CD14-positive monocyte (primary cell): ENCODE measurements around the gene NPTX2. TPM values are rescaled to one million over a fixed set of nuclear protein-coding genes. Genes with fewer than 3 reads are reported as not detected.

Source experiments
- DNase-seq, 3 donors: peaks; one replicate each; pipeline ENCODE4 v3.0.0-alpha.2; 2011 to 2022
- H2AFZ ChIP-seq: 2 replicates; pipeline ENCODE4 v1.6.0; 2012; ENCODE audit warnings: mild to moderate bottlenecking, low read depth, low read length, inconsistent platforms; ENCODE audit not compliant: insufficient read depth, poor library complexity, severe bottlenecking
- H3K27ac ChIP-seq, 2 donors: 1 replicate in 1 of 2; 2 replicates in 1 of 2; pipeline ENCODE4 v1.5.1; 2012 to 2013; ENCODE audit warnings: low read length in 2 of 2, control low read depth in 1 of 2, inconsistent platforms in 1 of 2, low read depth in 1 of 2, mild to moderate bottlenecking in 1 of 2
- H3K27me3 ChIP-seq, 2 donors: one replicate each; pipeline versions ENCODE4 v1.6.0 to v1.6.1; 2011 to 2013; ENCODE audit warnings: low read length in 2 of 2; ENCODE audit not compliant: control insufficient read depth in 2 of 2, insufficient read depth in 2 of 2
- H3K36me3 ChIP-seq, 2 donors: replicated peaks in 1 of 2; 1 replicate in 1 of 2; 2 replicates in 1 of 2; pipeline versions ENCODE4 v1.5.1 to v1.6.1; 2012 to 2013; ENCODE audit warnings: low read length in 2 of 2, control low read depth in 1 of 2, inconsistent platforms in 1 of 2, mild to moderate bottlenecking in 1 of 2; ENCODE audit not compliant: insufficient read depth in 2 of 2, control insufficient read depth in 1 of 2
- H3K4me1 ChIP-seq, 2 donors: 1 replicate in 1 of 2; 2 replicates in 1 of 2; pipeline versions ENCODE4 v1.5.1 to v1.6.1; 2012 to 2013; ENCODE audit warnings: low read length in 2 of 2, control low read depth in 1 of 2, inconsistent platforms in 1 of 2, mild to moderate bottlenecking in 1 of 2, moderate library complexity in 1 of 2; ENCODE audit not compliant: insufficient read depth in 2 of 2, control insufficient read depth in 1 of 2
- H3K4me2 ChIP-seq: replicated peaks from 2 replicates; pipeline ENCODE3; 2012; ENCODE audit warnings: low read length, moderate library complexity, mild to moderate bottlenecking; ENCODE audit not compliant: poor library complexity, severe bottlenecking; ENCODE audit errors: extremely low read depth
- H3K4me3 ChIP-seq, 3 experiments: fragments of 200-600 bp in 1 of 3; sonication (generic) in 1 of 3; replicated peaks in 1 of 3; 1 replicate in 2 of 3; 2 replicates in 1 of 3; pipeline ENCODE4 v1.5.1; 2011 to 2013; ENCODE audit warnings: low read length in 3 of 3, mild to moderate bottlenecking in 3 of 3, control low read depth in 2 of 3, low read depth in 2 of 3, inconsistent platforms in 1 of 3, moderate library complexity in 1 of 3
- H3K79me2 ChIP-seq: 2 replicates; pipeline ENCODE4 v1.6.0; 2012; ENCODE audit warnings: mild to moderate bottlenecking, control low read depth, inconsistent platforms, low read length, moderate library complexity; ENCODE audit not compliant: insufficient read depth
- H3K9ac ChIP-seq: 2 replicates; pipeline ENCODE4 v1.6.0; 2017; ENCODE audit warnings: low read length, mild to moderate bottlenecking; ENCODE audit not compliant: insufficient read depth, poor library complexity, severe bottlenecking
- H3K9me3 ChIP-seq, 2 donors: replicated peaks in 1 of 2; 1 replicate in 1 of 2; 2 replicates in 1 of 2; pipeline versions ENCODE4 v1.5.1 to v1.6.1; 2012 to 2013; ENCODE audit warnings: low read length in 2 of 2, control low read depth in 1 of 2; ENCODE audit not compliant: control insufficient read depth in 1 of 2, insufficient read depth in 1 of 2
- H4K20me1 ChIP-seq: 2 replicates; pipeline ENCODE4 v1.6.0; 2012; ENCODE audit warnings: mild to moderate bottlenecking, low read length, control low read depth, moderate library complexity; ENCODE audit not compliant: insufficient read depth
- H3K27ac Mint-ChIP-seq, 7 donors: one replicate each; pipeline ENCODE4 v1.8.0; 2020; ENCODE audit warnings: mild to moderate bottlenecking in 7 of 7, mixed read lengths in 7 of 7, moderate library complexity in 6 of 7, inconsistent platforms in 2 of 7
- H3K27me3 Mint-ChIP-seq, 3 donors: one replicate each; pipeline ENCODE4 v1.8.0; 2021 to 2022; ENCODE audit warnings: low read depth in 3 of 3, mild to moderate bottlenecking in 3 of 3, mixed read lengths in 3 of 3, moderate library complexity in 3 of 3, inconsistent platforms in 1 of 3
- H3K36me3 Mint-ChIP-seq, 2 donors: one replicate each; pipeline ENCODE4 v1.8.0; 2020; ENCODE audit warnings: mixed read lengths in 2 of 2, inconsistent platforms in 1 of 2, mild to moderate bottlenecking in 1 of 2
- H3K4me1 Mint-ChIP-seq: one replicate; pipeline ENCODE4 v1.8.0; 2020; ENCODE audit warnings: mild to moderate bottlenecking, mixed read lengths
- H3K4me3 Mint-ChIP-seq, 2 donors: one replicate each; pipeline ENCODE4 v1.8.0; 2020; ENCODE audit warnings: mild to moderate bottlenecking in 2 of 2, mixed read lengths in 2 of 2, moderate library complexity in 1 of 2
- H3K9me3 Mint-ChIP-seq, 7 donors: one replicate each; pipeline ENCODE4 v1.8.0; 2020 to 2022; ENCODE audit warnings: mixed read lengths in 7 of 7, mild to moderate bottlenecking in 6 of 7, moderate library complexity in 6 of 7, inconsistent platforms in 2 of 7
- WGBS: methylation state at CpG from one replicate; pipeline ENCODE4 v1.1.5; 2013; ENCODE audit warnings: missing lambda C conversion rate; ENCODE audit not compliant: insufficient coverage; 5-methylcytosine and 5-hydroxymethylcytosine counted together
- intact Hi-C, 2 donors: fragments of 100-400 bp; cut with micrococcal nuclease; formaldehyde crosslinking; loops; one replicate each; pipeline versions ENCODE4 v1.15.0 to v1.15.1; 2023
- polyA plus RNA-seq, 3 donors: library from polyadenylated mRNA; depleted of rRNA in 1 of 3; unstranded in 2 of 3; stranded (reverse) in 1 of 3; fragments of 300-500 nt in 2 of 3; fragments of >200 nt in 1 of 3; fragmentation: Illumina TruSeq in 2 of 3; gene quantifications; 1 replicate in 2 of 3; 2 replicates in 1 of 3; pipeline ENCODE4 v1.2.3, GENCODE V29; 2012 to 2021
- TF ChIP-seq, protein P1 (sequence below): fragments of 200-600 bp; IDR thresholded peaks from one replicate; pipeline ENCODE4 v1.8.0; 2022; ENCODE audit warnings: antibody characterized with exemption, mild to moderate bottlenecking

NPTX2 gene
- polyA plus RNA-seq, 3 donors = not detected

GRCh38 chr7:98584830-98585229 is 32.3 kb upstream of the NPTX2 start:
- peaks cover 0 to 4% (median 0%) of the 10 kb centered on the region in 3 donors for H3K27me3 Mint-ChIP-seq
- H3K79me2 ChIP-seq = no peaks in the 10 kb centered on the region
- H3K4me1 ChIP-seq = no peaks in the 10 kb centered on the region
- TF ChIP-seq, protein P1, sequence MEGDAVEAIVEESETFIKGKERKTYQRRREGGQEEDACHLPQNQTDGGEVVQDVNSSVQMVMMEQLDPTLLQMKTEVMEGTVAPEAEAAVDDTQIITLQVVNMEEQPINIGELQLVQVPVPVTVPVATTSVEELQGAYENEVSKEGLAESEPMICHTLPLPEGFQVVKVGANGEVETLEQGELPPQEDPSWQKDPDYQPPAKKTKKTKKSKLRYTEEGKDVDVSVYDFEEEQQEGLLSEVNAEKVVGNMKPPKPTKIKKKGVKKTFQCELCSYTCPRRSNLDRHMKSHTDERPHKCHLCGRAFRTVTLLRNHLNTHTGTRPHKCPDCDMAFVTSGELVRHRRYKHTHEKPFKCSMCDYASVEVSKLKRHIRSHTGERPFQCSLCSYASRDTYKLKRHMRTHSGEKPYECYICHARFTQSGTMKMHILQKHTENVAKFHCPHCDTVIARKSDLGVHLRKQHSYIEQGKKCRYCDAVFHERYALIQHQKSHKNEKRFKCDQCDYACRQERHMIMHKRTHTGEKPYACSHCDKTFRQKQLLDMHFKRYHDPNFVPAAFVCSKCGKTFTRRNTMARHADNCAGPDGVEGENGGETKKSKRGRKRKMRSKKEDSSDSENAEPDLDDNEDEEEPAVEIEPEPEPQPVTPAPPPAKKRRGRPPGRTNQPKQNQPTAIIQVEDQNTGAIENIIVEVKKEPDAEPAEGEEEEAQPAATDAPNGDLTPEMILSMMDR = no peak
- H3K4me3 ChIP-seq = no peak overlapping the region
- H3K27me3 ChIP-seq = no peaks in the 10 kb centered on the region
- H3K9ac ChIP-seq = no peak overlapping the region
- no peak overlapping the region for H2AFZ ChIP-seq
- no peaks in the 10 kb centered on the region for H3K4me1 Mint-ChIP-seq
- H3K4me2 ChIP-seq = no peak overlapping the region
- peaks cover 0 to 9% (median 4%) of the 10 kb centered on the region in 7 donors for H3K9me3 Mint-ChIP-seq
- H3K4me3 Mint-ChIP-seq = no peak overlapping the region
- H3K36me3 Mint-ChIP-seq = no peaks in the 10 kb centered on the region
- no peak for DNase-seq
- no peak overlapping the region for H3K27ac Mint-ChIP-seq
- intact Hi-C loops = no loop called here
- H3K27ac ChIP-seq = no peak overlapping the region
- H4K20me1 ChIP-seq = no peaks in the 10 kb centered on the region
- no peaks in the 10 kb centered on the region for H3K36me3 ChIP-seq
- H3K9me3 ChIP-seq = peaks cover 0 to 3% of the 10 kb centered on the region in 2 donors

DNA sequence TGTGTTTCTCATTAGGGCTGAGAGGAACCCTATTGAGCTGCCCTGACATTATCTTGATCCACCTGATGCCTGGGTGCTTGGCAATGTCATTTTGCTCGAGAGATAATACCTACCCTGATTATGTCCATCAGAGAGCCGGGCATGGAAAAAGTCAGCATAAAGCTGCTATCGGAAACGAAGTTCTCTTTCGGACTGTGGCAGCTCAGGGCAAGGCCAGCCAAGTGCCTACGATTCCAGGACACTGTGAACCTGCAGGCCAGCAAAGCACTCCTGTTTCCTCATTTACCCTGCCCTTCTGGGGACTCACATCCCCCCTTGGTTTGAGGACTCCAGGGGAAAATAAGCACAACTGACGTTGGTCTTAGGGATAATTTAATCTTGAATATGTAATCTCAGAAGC is 25.2 kb upstream of the NPTX2 start:
- no peak for DNase-seq
- 88% methylated on average over 6 of the region's 7 CpGs for WGBS
- Mint-ChIP-seq H3K9me3 (peaks cover 0 to 2% (median 0%) of the 10 kb centered on the region in 7 donors), H3K27me3 (peaks cover 4 to 12% (median 8%) of the 10 kb centered on the region in 3 donors), H3K36me3 (no peaks in the 10 kb centered on the region), H3K4me3 (no peak overlapping the region), H3K4me1 (no peaks in the 10 kb centered on the region), H3K27ac (no peak overlapping the region)
- TF ChIP-seq, protein P1 = no peak
- H3K79me2 ChIP-seq = no peaks in the 10 kb centered on the region
- intact Hi-C loops = no loop called here
- H3K9ac ChIP-seq = no peak overlapping the region
- H3K27me3 ChIP-seq = no peaks in the 10 kb centered on the region
- H3K27ac ChIP-seq = no peak overlapping the region
- no peak overlapping the region for H3K4me2 ChIP-seq
- no peaks in the 10 kb centered on the region for H3K4me1 ChIP-seq
- H2AFZ ChIP-seq = no peak overlapping the region
- no peaks in the 10 kb centered on the region for H3K9me3 ChIP-seq
- H3K4me3 ChIP-seq = no peak overlapping the region
- no peaks in the 10 kb centered on the region for H4K20me1 ChIP-seq
- no peaks in the 10 kb centered on the region for H3K36me3 ChIP-seq
